ENCODE data around the gene FGF16.

DNA sequence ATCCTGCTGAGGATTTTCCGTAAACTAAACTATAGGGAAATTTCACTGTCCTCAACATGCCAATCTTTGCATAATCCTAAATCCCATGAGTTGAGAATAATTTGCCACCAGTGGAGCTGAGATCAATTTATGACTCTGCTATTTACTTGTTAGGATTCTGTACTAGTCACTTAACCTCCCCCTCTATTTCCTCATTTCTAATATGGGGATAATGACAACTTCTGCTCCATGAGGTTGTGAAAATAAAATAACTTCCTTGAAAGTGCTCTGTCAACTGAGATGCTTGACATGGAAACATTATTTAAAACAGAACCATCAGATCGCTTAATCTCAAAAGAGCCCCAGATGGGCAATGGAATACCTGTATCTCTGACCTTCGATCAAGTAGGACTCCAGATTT is 2.6 kb upstream of the FGF16 start:
- TF ChIP-seq POLR2AphosphoS5 (IDR thresholded peaks at IDR 0.05; ENCODE audit: low read depth, low read length) (no peak), SIN3A (IDR thresholded peaks at IDR 0.05; ENCODE audit: borderline replicate concordance, insufficient read depth, low read depth, low read length) (no peak), TCF7L2 (IDR thresholded peaks at IDR 0.05; ENCODE audit: low read depth, low read length) (no peak), REST (IDR thresholded peaks at IDR 0.05; ENCODE audit: insufficient read depth in 1 of 2, low read depth in 2 of 2, low read length in 1 of 2) (no peak)
- TF ChIP-seq, protein P1, sequence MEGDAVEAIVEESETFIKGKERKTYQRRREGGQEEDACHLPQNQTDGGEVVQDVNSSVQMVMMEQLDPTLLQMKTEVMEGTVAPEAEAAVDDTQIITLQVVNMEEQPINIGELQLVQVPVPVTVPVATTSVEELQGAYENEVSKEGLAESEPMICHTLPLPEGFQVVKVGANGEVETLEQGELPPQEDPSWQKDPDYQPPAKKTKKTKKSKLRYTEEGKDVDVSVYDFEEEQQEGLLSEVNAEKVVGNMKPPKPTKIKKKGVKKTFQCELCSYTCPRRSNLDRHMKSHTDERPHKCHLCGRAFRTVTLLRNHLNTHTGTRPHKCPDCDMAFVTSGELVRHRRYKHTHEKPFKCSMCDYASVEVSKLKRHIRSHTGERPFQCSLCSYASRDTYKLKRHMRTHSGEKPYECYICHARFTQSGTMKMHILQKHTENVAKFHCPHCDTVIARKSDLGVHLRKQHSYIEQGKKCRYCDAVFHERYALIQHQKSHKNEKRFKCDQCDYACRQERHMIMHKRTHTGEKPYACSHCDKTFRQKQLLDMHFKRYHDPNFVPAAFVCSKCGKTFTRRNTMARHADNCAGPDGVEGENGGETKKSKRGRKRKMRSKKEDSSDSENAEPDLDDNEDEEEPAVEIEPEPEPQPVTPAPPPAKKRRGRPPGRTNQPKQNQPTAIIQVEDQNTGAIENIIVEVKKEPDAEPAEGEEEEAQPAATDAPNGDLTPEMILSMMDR (IDR thresholded peaks at IDR 0.05) = no peak

Measured in Panc1 (cell line).